Thoracic aorta (tissue), 2 donors: ENCODE results near the gene TMEM231. TPM values are rescaled to one million over a fixed set of nuclear protein-coding genes. Genes with fewer than 3 reads are reported as not detected.

ENCODE experiments used
- ATAC-seq: fragments of 150-250 bp; one replicate; pipeline ENCODE4 v1.8.0; 2017; ENCODE audit warnings: low read depth; ENCODE audit not compliant: insufficient number of reproducible peaks, low FRiP score
- DNase-seq: peaks from one replicate; pipeline ENCODE4 v3.0.0-alpha.2; 2020; ENCODE audit warnings: low spot score
- H3K27ac ChIP-seq, 2 donors: fragments of 200-600 bp; sonication (generic); 1 replicate in 1 of 2; 2 replicates in 1 of 2; pipeline ENCODE4 v1.5.1; 2016; ENCODE audit warnings: mild to moderate bottlenecking in 2 of 2, moderate library complexity in 2 of 2
- H3K27me3 ChIP-seq: fragments of 200-600 bp; sonication (generic); replicated peaks from 2 replicates; pipeline ENCODE4 v1.6.0; 2016; ENCODE audit warnings: mild to moderate bottlenecking; ENCODE audit not compliant: insufficient read depth
- H3K36me3 ChIP-seq: fragments of 200-600 bp; sonication (generic); one replicate; pipeline ENCODE4 v1.5.1; 2016
- H3K4me1 ChIP-seq, 2 donors: fragments of 200-600 bp; sonication (generic); 1 replicate in 1 of 2; 2 replicates in 1 of 2; pipeline versions ENCODE4 v1.5.1 to v1.6.0; 2016; ENCODE audit warnings: low read depth in 2 of 2, mild to moderate bottlenecking in 1 of 2; ENCODE audit not compliant: control insufficient read depth in 1 of 2
- H3K4me3 ChIP-seq: fragments of 200-600 bp; sonication (generic); 2 replicates; pipeline ENCODE4 v1.5.1; 2016; ENCODE audit warnings: mild to moderate bottlenecking
- H3K9me3 ChIP-seq: fragments of 200-600 bp; sonication (generic); 2 replicates; pipeline ENCODE4 v1.5.1; 2016
- CTCF ChIP-seq: fragments of 200-600 bp; sonication (generic); IDR thresholded peaks from one replicate; pipeline ENCODE4 v1.5.1; 2019; ENCODE audit warnings: antibody characterized with exemption
- total RNA-seq, 2 donors: library from RNA; depleted of rRNA; stranded (reverse); fragments of >200 nt; gene quantifications; one replicate each; pipeline versions ENCODE4 v1.1.0 to v1.2.3, GENCODE V29; 2016

The TMEM231 gene
- total RNA-seq, 2 donors from 2014 or later: 10.4 to 11.8 TPM

GRCh38 chr16:75488322-75488721 is 67.7 kb downstream of the TMEM231 start:
- Histone ChIP-seq H3K4me3 (no peak overlapping the region), H3K27ac (no peak overlapping the region), H3K36me3 (no peaks in the 10 kb centered on the region), H3K4me1 (no peaks in the 10 kb centered on the region), H3K27me3 (no peaks in the 10 kb centered on the region), H3K9me3 (no peaks in the 10 kb centered on the region)
- no peak for ATAC-seq
- DNase-seq: no peak
- no peak for TF ChIP-seq CTCF

Other genes starting within 250 kb of the TMEM231 start
- gene CFDP1, start 122.7 kb downstream of the TMEM231 start, total RNA-seq: 10 to 100 TPM; 31.1 to 84.7 TPM
- 10 to 100 TPM; 11.6 to 29.6 TPM for gene TMEM170A, start 91.6 kb downstream of the TMEM231 start, total RNA-seq
- gene CHST6, start 60.8 kb downstream of the TMEM231 start, total RNA-seq: 1 to 10 TPM; 7.7 to 8.3 TPM
- gene CHST5, start 20.1 kb downstream of the TMEM231 start, total RNA-seq: under 1 TPM in 1 of 2 donors, not detected in 1; 0.56 TPM
- gene GABARAPL2, start 10.1 kb upstream of the TMEM231 start, total RNA-seq: 100 to 1,000 TPM; 101 to 122 TPM
- gene ADAT1, start 67.0 kb upstream of the TMEM231 start, total RNA-seq: 10 to 100 TPM; 41.2 to 46.3 TPM
- gene KARS1, start 91.4 kb upstream of the TMEM231 start, total RNA-seq: 10 to 100 TPM; 71.5 to 76.1 TPM
- 10 to 100 TPM; 78.3 to 83.8 TPM for gene TERF2IP, start 91.5 kb upstream of the TMEM231 start, total RNA-seq
- not detected for gene CPHXL2, start 120.8 kb upstream of the TMEM231 start, total RNA-seq
- not detected for gene DUXB, start 145.2 kb upstream of the TMEM231 start, total RNA-seq
- gene CPHXL, start 170.2 kb upstream of the TMEM231 start, total RNA-seq: not detected